ENCODE results near the gene HDLBP.

The HDLBP gene

DNA sequence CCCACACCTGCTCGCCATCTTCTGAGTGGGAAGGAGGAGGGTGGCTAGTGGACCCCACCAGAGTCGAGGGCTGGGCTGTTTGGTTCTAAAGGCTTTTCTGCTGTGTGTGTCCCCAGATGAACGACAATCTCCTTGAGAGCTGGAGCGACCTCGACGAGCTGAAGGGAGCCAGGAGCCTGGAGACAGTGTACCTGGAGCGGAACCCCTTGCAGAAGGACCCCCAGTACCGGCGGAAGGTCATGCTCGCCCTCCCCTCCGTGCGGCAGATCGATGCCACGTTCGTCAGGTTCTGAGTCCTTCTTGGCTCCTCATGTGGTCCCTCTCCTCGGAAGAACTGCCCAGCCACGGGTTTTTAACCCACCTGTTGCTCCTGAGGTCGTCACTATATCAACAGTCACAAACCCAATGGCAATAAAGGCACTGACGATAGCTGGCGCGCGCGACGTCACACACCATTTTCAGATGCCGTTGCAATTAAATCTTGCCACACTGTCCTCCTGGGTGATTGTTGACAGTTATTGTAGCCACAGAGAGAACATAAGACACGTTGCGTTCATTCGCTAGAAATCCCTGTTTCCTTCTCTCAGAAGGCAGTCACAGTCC, 132.8 kb downstream of the HDLBP start:
- no peaks in the 10 kb centered on the region for H3K27me3 ChIP-seq (ENCODE audit: low read depth, low read length)
- no peak overlapping the region for H3K4me2 ChIP-seq (ENCODE audit: low read length)
- TF ChIP-seq, protein P1, sequence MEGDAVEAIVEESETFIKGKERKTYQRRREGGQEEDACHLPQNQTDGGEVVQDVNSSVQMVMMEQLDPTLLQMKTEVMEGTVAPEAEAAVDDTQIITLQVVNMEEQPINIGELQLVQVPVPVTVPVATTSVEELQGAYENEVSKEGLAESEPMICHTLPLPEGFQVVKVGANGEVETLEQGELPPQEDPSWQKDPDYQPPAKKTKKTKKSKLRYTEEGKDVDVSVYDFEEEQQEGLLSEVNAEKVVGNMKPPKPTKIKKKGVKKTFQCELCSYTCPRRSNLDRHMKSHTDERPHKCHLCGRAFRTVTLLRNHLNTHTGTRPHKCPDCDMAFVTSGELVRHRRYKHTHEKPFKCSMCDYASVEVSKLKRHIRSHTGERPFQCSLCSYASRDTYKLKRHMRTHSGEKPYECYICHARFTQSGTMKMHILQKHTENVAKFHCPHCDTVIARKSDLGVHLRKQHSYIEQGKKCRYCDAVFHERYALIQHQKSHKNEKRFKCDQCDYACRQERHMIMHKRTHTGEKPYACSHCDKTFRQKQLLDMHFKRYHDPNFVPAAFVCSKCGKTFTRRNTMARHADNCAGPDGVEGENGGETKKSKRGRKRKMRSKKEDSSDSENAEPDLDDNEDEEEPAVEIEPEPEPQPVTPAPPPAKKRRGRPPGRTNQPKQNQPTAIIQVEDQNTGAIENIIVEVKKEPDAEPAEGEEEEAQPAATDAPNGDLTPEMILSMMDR (IDR thresholded peaks at IDR 0.05; ENCODE audit: low read depth, low read length) = no peak
- TF ChIP-seq EZH2phosphoT487 (IDR thresholded peaks at IDR 0.05; ENCODE audit: low read depth) = no peak
- no peak overlapping the region for H2AFZ ChIP-seq (ENCODE audit: low read depth, low read length)
- no peak overlapping the region for H3K4me3 ChIP-seq (ENCODE audit: low read length)
- no peaks in the 10 kb centered on the region for H4K20me1 ChIP-seq (ENCODE audit: insufficient read depth, low read length)
- H3K27ac ChIP-seq (ENCODE audit: low read length) = no peak overlapping the region
- H3K9me3 ChIP-seq (ENCODE audit: insufficient read depth, low read length) = no peaks in the 10 kb centered on the region
- no peaks in the 10 kb centered on the region for H3K36me3 ChIP-seq (replicated peaks; ENCODE audit: low read depth, low read length)
- H3K9ac ChIP-seq (ENCODE audit: low read length) = no peak overlapping the region
- no peaks in the 10 kb centered on the region for H3K4me1 ChIP-seq (ENCODE audit: low read length)
- no peaks in the 10 kb centered on the region for H3K79me2 ChIP-seq (ENCODE audit: low read length)

DNA sequence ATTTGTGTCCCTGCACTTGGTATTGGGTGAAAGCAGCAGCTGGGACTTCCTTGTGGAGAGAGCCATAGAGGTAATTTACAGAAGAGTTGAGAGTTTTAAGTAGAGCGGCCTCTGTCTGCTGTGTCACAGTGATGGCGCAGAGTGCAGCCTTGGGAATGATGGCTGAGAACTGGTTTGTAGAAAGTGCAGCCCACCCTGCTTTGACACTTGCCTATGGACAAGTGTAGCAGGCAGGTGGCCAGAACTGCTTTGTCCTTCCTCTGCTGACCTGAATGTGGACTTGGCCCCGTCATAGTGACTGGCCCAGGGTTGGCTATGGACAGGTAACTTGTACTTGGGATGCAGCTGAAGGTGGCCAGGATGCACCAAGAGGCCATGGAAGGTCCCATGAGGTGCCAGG, 133.3 kb downstream of the HDLBP start:
- no peaks in the 10 kb centered on the region for H3K79me2 ChIP-seq (ENCODE audit: low read length)
- no peak overlapping the region for H3K27ac ChIP-seq (ENCODE audit: low read length)
- H3K36me3 ChIP-seq (replicated peaks; ENCODE audit: low read depth, low read length) = no peaks in the 10 kb centered on the region

DNA sequence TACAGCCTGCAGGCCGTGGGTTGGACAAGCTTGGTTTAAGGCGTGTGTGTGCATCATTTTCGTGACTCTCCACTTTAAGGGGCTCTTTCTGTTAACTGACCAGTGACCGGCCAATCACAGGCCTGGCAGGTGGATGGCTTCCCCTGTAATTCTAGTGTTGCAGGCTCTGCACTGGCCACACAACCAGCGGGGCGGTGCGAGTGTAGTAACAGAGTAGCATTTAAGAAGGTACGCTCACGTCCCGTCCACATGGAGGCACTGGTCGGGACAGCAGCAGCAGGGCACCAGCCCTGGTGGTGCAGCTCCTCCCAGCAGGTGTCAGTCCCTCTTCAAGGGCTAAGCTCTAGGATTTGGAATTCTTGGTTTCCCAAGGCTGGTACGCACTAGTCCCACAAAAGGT, 135.0 kb downstream of the HDLBP start:
- Histone ChIP-seq H2AFZ (ENCODE audit: low read depth, low read length) (no peak overlapping the region), H3K4me3 (ENCODE audit: low read length) (no peak overlapping the region), H3K9me3 (ENCODE audit: insufficient read depth, low read length) (no peaks in the 10 kb centered on the region), H3K79me2 (ENCODE audit: low read length) (no peaks in the 10 kb centered on the region), H3K4me2 (ENCODE audit: low read length) (no peak overlapping the region), H4K20me1 (ENCODE audit: insufficient read depth, low read length) (no peaks in the 10 kb centered on the region), H3K9ac (ENCODE audit: low read length) (no peak overlapping the region), H3K27me3 (ENCODE audit: low read depth, low read length) (no peaks in the 10 kb centered on the region), H3K36me3 (replicated peaks; ENCODE audit: low read depth, low read length) (no peaks in the 10 kb centered on the region), H3K27ac (ENCODE audit: low read length) (no peak overlapping the region), H3K4me1 (ENCODE audit: low read length) (no peaks in the 10 kb centered on the region)
- TF ChIP-seq, protein P1 (IDR thresholded peaks at IDR 0.05; ENCODE audit: low read depth, low read length) = no peak
- TF ChIP-seq EZH2phosphoT487 (IDR thresholded peaks at IDR 0.05; ENCODE audit: low read depth) = no peak

More for the DNA sequence above, 133.3 kb downstream of the HDLBP start:
- H3K4me1 ChIP-seq (ENCODE audit: low read length) = no peaks in the 10 kb centered on the region
- H3K9me3 ChIP-seq (ENCODE audit: insufficient read depth, low read length) = no peaks in the 10 kb centered on the region
- no peaks in the 10 kb centered on the region for H4K20me1 ChIP-seq (ENCODE audit: insufficient read depth, low read length)
- H2AFZ ChIP-seq (ENCODE audit: low read depth, low read length) = no peak overlapping the region
- no peak overlapping the region for H3K9ac ChIP-seq (ENCODE audit: low read length)
- no peak overlapping the region for H3K4me3 ChIP-seq (ENCODE audit: low read length)
- TF ChIP-seq, protein P1 (IDR thresholded peaks at IDR 0.05; ENCODE audit: low read depth, low read length) = no peak
- TF ChIP-seq EZH2phosphoT487 (IDR thresholded peaks at IDR 0.05; ENCODE audit: low read depth) = no peak
- H3K27me3 ChIP-seq (ENCODE audit: low read depth, low read length) = no peaks in the 10 kb centered on the region
- no peak overlapping the region for H3K4me2 ChIP-seq (ENCODE audit: low read length)

DNA sequence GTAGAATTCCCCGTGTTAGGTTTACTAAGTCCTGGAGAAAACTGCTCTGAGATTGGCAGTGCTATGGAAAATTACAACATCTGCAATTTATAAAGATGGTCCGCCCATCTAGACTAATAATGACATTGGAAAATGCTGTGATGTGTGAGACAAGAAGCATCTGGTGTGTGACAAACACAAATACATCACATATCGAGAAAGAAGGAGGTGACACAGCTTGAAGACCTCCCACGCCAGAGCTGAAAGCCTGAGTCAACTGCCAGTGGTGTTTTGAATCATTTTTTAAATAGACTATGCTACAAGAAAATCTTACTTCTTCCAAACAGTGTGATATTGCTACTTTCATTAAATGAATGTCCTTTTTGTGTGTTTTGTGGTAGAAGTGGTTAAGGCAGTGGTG, 135.6 kb downstream of the HDLBP start:
- no peaks in the 10 kb centered on the region for H3K27me3 ChIP-seq (ENCODE audit: low read depth, low read length)
- H3K9ac ChIP-seq (ENCODE audit: low read length) = no peak overlapping the region
- TF ChIP-seq, protein P1 (IDR thresholded peaks at IDR 0.05; ENCODE audit: low read depth, low read length) = no peak
- no peaks in the 10 kb centered on the region for H3K4me1 ChIP-seq (ENCODE audit: low read length)
- H3K27ac ChIP-seq (ENCODE audit: low read length) = no peak overlapping the region
- no peaks in the 10 kb centered on the region for H3K79me2 ChIP-seq (ENCODE audit: low read length)
- H3K4me3 ChIP-seq (ENCODE audit: low read length) = no peak overlapping the region
- H3K9me3 ChIP-seq (ENCODE audit: insufficient read depth, low read length) = no peaks in the 10 kb centered on the region
- H2AFZ ChIP-seq (ENCODE audit: low read depth, low read length) = no peak overlapping the region
- no peaks in the 10 kb centered on the region for H3K36me3 ChIP-seq (replicated peaks; ENCODE audit: low read depth, low read length)
- H4K20me1 ChIP-seq (ENCODE audit: insufficient read depth, low read length) = no peaks in the 10 kb centered on the region
- no peak overlapping the region for H3K4me2 ChIP-seq (ENCODE audit: low read length)

Measured in OCI-LY3 (cell line).